COLO829 (cell line): Measurements from ENCODE around the gene RNF150.
"Not testable (repeated sequence)": the region's sequence is repeated elsewhere in the genome, so short reads cannot be mapped to it uniquely, and the experiment has no call there.

Experiments
- DNase-seq: peaks from one replicate; pipeline ENCODE4 v3.0.0; 2012; ENCODE audit warnings: low spot score

The RNF150 gene

DNA sequence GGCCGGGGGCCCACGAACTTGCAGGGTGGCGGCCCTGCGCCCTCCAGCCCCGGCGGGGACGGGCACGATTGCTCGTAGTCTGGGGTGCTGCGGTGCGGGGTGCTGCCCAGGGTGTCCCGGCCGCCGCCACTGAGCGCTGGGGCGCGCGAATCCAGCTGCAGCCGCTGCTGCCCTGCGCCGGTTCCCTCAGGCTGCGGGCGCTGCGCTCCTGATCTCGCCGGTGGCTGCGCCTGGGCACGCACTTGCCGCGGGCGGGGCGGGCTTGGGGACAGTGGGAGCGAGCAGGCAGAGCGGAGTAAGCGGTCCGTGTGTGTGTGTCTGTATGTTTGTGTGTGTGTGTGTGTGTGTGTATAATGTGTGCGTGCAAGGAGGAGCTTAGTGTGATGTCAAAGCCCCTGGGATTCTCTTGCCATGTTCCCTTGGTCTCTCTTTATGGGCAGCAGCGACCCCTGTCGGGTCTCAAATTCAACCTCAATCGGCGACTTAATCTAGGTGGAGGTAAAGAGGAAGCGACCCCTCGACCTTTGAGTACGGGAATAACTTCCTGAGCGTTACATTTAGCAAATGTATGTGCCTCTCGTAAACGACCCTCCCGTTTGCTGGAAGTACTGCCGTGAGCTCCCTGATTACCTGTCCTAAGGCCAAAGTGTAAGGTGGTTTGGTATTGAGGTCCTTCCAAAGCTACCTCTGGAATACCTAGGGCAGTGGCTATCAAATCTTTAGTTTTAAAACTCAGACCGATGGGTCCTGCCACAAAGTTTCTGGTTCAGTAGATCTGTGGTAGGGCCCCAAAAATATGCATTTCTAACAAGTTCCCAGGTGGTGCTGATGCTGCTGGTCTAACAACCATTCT is at the start of gene RNF150:
RNF150 (minus strand) TSS at position 324 of the 853 bp plus-strand sequence.
- peak; percentile 95 for DNase-seq

DNA sequence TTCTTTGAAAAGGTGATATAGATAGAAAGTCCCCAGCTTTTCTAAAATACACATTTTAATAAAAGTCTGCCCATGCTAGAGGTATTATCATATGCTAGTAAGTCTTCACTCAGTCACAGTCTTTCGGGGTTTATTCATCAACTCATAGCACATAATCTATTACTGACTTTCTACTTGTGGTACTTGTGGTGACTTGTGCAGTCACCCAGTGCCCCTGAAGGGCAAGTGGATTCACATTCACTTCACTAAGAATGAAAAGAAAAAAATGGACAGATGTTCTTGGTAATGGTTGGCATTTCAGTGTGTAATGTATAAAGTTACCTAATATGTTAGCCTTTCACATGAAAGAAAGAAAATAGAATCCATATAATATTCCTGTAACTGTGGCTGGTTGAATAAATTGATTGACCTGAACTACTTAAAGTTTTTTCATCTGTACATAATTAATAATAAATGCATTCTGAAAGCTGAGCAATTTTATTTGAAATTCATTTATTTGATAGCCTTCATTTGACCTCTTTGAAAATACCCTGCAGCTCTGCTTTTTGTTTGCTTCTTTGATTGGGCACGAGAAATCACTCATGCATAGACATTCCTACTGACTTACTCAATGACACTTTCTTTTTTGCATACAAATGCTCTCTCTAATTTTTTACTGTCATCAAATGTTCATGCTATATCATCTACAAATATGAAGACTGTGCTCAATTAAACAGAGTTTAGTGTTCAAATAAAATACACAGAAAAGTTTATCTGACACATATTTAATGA is 47.9 kb upstream of the RNF150 start:
- peak; percentile 66 for DNase-seq

- DNase-seq: no peak
Observed at GRCh38 chr4:141179474-141180373, 46.5 kb upstream of the RNF150 start.

DNA sequence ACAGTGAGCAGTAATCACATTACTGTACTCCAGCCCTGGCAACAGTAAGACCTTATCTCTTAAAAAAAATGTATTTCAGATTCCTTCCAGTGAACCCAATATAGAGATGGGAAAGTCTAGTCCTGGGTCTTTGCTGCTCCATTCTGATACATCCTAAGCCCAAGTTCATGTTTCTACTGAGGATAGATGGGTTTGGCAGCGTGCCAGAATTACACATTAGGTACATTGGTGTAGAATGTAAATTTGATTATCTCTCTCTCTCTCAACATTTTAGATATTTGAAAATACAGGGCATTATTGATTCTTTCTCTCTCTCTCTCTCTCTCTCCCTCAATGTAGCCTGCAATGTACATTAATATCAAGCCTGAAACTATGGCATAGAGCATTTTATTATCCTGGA is 43.9 kb upstream of the RNF150 start:
- no peak for DNase-seq

GRCh38 chr4:141174457-141174856 is 41.2 kb upstream of the RNF150 start:
- no peak for DNase-seq

- DNase-seq: no peak
Observed at GRCh38 chr4:141170671-141171070, 37.4 kb upstream of the RNF150 start.

- no peak for DNase-seq
Observed at GRCh38 chr4:141169391-141169790, 36.1 kb upstream of the RNF150 start.

GRCh38 chr4:141165001-141165400 is 31.7 kb upstream of the RNF150 start:
- not testable (repeated sequence) for DNase-seq

DNA sequence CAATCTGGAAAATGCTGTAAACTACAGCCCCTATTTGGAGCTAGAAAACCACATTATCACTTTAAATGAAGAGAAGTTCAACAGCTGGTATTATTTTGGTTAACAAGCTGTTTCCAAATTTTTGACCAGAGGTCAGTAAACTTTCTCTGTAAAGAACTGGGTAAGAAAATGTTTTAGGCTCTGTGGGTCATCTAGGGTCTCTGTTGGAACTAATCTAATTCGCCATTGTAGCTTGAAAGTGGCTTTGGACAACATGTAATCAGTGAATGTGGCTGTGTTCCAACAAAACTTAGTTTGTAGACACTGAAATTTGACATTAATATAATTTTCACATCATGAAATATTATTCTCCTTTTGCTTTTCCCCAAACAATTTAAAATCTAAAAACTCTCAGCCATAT is 25.8 kb upstream of the RNF150 start:
- DNase-seq: no peak

- DNase-seq: peak; percentile 61
Observed at GRCh38 chr4:141158219-141158618, 24.9 kb upstream of the RNF150 start.

DNA sequence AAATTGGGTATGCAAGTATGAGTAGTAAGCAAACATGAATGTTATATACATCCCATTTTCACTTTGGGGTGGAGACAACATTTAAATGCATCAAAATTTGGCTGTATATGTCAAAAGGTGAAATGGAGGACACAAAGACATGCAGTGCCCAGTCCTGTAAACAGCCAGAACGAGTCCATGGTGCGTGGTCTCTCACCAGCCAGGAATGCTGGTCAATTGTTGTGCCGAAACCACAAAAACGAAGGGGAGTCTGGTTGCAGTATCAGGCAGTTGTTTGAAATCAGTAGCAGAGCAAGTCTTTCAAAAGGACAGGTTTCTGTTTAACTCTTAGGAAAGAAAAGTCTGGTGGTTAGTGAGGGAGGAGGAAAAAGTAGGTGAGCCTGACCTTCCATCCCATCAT is 22.3 kb upstream of the RNF150 start:
- no peak for DNase-seq

DNA sequence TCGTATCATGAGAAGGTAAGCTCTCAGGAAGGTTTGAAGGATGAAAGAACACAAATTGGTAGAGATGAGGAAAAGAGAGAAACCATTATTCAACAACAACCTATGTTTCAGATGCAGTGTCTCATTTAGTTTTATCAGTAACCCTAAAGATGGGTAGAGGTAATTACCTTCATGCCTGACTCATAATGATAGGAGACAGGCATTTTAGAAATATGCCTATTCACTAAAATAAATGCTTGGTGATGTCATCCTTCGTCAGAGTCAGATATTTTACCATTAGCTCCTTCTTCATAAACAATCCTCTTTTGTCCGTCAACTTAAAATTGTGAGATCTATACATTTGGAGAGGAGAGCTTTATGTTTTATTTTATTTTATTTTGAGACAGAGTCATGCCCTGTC is 21.5 kb upstream of the RNF150 start:
- peak; percentile 44 for DNase-seq

- peak; percentile 50 for DNase-seq
Observed at GRCh38 chr4:141153751-141154510, 20.7 kb upstream of the RNF150 start.

GRCh38 chr4:141144207-141144606 is 10.9 kb upstream of the RNF150 start:
- DNase-seq: no peak

GRCh38 chr4:141142423-141142822 is 9.2 kb upstream of the RNF150 start:
- DNase-seq: no peak

GRCh38 chr4:141140391-141141200 is 7.3 kb upstream of the RNF150 start:
- DNase-seq: no peak

DNA sequence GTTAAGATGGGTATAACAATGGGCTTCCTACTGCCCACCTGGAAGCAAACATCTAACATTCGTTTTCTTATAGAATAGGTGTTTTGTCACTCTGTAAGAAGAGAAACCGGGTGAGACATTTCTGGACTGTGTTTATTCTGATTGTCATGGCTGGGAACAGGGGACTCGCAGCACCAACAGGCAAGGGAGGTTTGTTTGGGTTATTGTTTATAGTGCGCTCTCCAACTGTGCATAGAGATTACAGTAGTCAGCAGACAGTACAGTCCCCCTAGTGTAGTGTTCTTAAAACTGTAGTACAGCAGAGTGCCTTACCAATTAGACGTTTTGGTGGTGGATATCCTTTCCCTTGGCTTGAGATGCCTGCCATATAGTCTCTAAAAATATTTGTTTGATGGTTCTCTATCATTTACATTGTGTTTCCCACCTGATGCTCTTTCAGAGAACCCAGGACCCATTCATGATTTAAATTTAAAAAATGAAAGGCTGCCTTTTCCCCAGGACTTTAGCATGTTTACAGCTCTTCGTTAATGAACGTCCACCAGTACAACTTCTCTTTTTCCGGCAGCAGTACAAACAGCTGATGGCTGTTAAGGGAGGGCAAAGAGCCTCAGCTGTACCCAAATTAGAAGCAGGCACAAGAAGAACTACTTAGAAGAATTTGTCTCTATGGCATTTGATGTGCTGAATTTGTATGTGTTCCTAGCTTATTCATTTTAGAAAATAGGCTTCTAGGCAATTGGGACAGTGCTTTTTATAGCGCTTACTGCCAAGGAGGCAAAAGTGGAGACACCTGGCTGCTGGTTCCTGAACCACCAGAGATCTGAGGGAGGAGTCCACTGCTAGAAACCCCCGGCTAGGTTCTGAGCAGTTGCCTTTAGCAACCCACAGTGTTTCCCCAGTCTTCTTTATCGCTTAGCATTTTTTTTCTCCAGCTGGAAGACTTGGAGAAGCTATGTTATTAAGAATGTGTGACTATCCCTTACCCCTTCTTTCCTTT is 1.0 kb upstream of the RNF150 start:
- DNase-seq: peak; percentile 33

DNA sequence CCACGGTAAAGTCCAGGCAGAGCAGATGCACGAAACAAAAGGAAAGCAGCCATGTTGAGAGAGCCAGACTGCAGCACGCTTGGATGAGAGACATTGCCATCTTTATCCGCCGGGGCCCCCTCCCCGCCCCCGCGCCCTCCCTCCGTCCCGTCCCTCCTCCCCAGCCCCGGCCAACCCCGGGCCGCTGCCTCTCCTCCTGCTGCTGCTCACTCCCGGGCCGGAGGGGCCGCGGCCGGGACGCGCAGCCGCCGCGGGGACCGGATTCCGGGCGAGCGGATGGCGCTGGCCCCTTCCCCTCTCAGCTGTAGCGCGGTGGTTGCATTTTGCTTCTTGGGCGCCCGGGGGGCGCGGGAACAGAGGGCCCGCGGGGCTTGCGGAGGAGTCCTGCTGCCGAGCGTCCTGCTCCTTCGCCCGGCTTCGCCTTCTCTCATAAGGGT is 542 bp downstream of the RNF150 start:
- DNase-seq: peak; percentile 38

GRCh38 chr4:141132072-141132708 is 1.1 kb downstream of the RNF150 start:
- no peak for DNase-seq
